ENCODE measurements around the gene TSPYL6. TPM values are rescaled to one million over a fixed set of nuclear protein-coding genes. Genes with fewer than 3 reads are reported as not detected.
"Not testable (repeated sequence)": the region's sequence is repeated elsewhere in the genome, so short reads cannot be mapped to it uniquely, and the experiment has no call there.

Gene TSPYL6
- total RNA-seq: not detected

- Histone ChIP-seq H3K4me1 (no peaks in the 10 kb centered on the region), H3K27me3 (no peaks in the 10 kb centered on the region), H3K36me3 (no peaks in the 10 kb centered on the region), H3K27ac (no peak within 1 kb of the TSS), H3K4me3 (no peak within 1 kb of the TSS), H3K9me3 (no peaks in the 10 kb centered on the region)
- no peak for TF ChIP-seq EP300 (IDR thresholded peaks at IDR 0.05)
- no peak for TF ChIP-seq POLR2A (IDR thresholded peaks at IDR 0.05)
- no peak for TF ChIP-seq POLR2AphosphoS5 (IDR thresholded peaks at IDR 0.05)
- TF ChIP-seq CTCF (IDR thresholded peaks at IDR 0.05): no peak
- 97% methylated on average over 25 of the region's 25 CpGs for WGBS
- DNase-seq (ENCODE audit: low spot score in 2 of 2): no peak
Measured at GRCh38 chr2:54256091-54256694, at the start of gene TSPYL6. Gene TSPYL6, minus strand, starts transcription at chr2:54256229. Its CDS starts 78 bp downstream, at chr2:54256151.

- Histone ChIP-seq H3K4me1 (no peaks in the 10 kb centered on the region), H3K9me3 (no peaks in the 10 kb centered on the region), H3K27ac (no peak overlapping the region), H3K27me3 (no peaks in the 10 kb centered on the region), H3K4me3 (no peak overlapping the region), H3K36me3 (no peaks in the 10 kb centered on the region)
- no peak for DNase-seq (ENCODE audit: low spot score in 2 of 2)
- TF ChIP-seq POLR2A (IDR thresholded peaks at IDR 0.05) (no peak), POLR2AphosphoS5 (IDR thresholded peaks at IDR 0.05) (no peak), CTCF (IDR thresholded peaks at IDR 0.05) (no peak)
Measured at GRCh38 chr2:54303631-54304030, 47.6 kb upstream of the TSPYL6 start.

GRCh38 chr2:54298514-54298913 lies 42.5 kb upstream of the TSPYL6 start:
- Histone ChIP-seq H3K4me1 (no peaks in the 10 kb centered on the region), H3K4me3 (no peak overlapping the region), H3K27ac (no peak overlapping the region), H3K36me3 (no peaks in the 10 kb centered on the region), H3K27me3 (no peaks in the 10 kb centered on the region), H3K9me3 (no peaks in the 10 kb centered on the region)
- no peak for DNase-seq (ENCODE audit: low spot score in 2 of 2)
- TF ChIP-seq POLR2A (IDR thresholded peaks at IDR 0.05) (no peak), POLR2AphosphoS5 (IDR thresholded peaks at IDR 0.05) (no peak), EP300 (IDR thresholded peaks at IDR 0.05) (no peak), CTCF (IDR thresholded peaks at IDR 0.05) (no peak)
- 94% methylated on average over 5 of the region's 5 CpGs for WGBS

GRCh38 chr2:54295911-54296310 lies 39.9 kb upstream of the TSPYL6 start:
- 89% methylated on average over 5 of the region's 5 CpGs for WGBS
- no peak for DNase-seq (ENCODE audit: low spot score in 2 of 2)
- Histone ChIP-seq H3K27ac (no peak overlapping the region), H3K9me3 (no peaks in the 10 kb centered on the region), H3K27me3 (no peaks in the 10 kb centered on the region), H3K4me1 (no peaks in the 10 kb centered on the region), H3K36me3 (no peaks in the 10 kb centered on the region), H3K4me3 (no peak overlapping the region)
- TF ChIP-seq EP300 (IDR thresholded peaks at IDR 0.05): no peak
- TF ChIP-seq CTCF (IDR thresholded peaks at IDR 0.05): no peak
- no peak for TF ChIP-seq POLR2A (IDR thresholded peaks at IDR 0.05)
- no peak for TF ChIP-seq POLR2AphosphoS5 (IDR thresholded peaks at IDR 0.05)

- not testable (repeated sequence) for H3K4me1 ChIP-seq
- WGBS: 97% methylated on average over 2 of the region's 2 CpGs
Measured at GRCh38 chr2:54294665-54295064, 38.6 kb upstream of the TSPYL6 start.

More at GRCh38 chr2:54294665-54295064, 38.6 kb upstream of the TSPYL6 start:
- H3K4me3 ChIP-seq; H3K36me3 ChIP-seq; H3K27ac ChIP-seq; H3K9me3 ChIP-seq; H3K27me3 ChIP-seq; DNase-seq (ENCODE audit: low spot score in 2 of 2): not testable (repeated sequence)
